Suprapubic skin (tissue), 4 donors: Measurements from ENCODE around the gene LEP. TPM values are rescaled to one million over a fixed set of nuclear protein-coding genes. Genes with fewer than 3 reads are reported as not detected.
"Not testable (repeated sequence)": the region's sequence is repeated elsewhere in the genome, so short reads cannot be mapped to it uniquely, and the experiment has no call there.

Experiments
- DNase-seq, 2 donors: peaks; one replicate each; pipeline ENCODE4 v3.0.0-alpha.2; 2019; ENCODE audit warnings: low spot score in 2 of 2
- H3K27ac ChIP-seq: fragments of 200-600 bp; sonication (generic); one replicate; pipeline ENCODE4 v1.5.1; 2019
- H3K27me3 ChIP-seq: fragments of 200-600 bp; sonication (generic); one replicate; pipeline ENCODE4 v1.5.1; 2019
- H3K36me3 ChIP-seq: fragments of 200-600 bp; sonication (generic); one replicate; pipeline ENCODE4 v1.5.1; 2019
- H3K4me1 ChIP-seq: fragments of 200-600 bp; sonication (generic); one replicate; pipeline ENCODE4 v1.5.1; 2019
- H3K4me3 ChIP-seq: fragments of 200-600 bp; sonication (generic); one replicate; pipeline ENCODE4 v1.5.1; 2019; ENCODE audit warnings: mild to moderate bottlenecking
- H3K9me3 ChIP-seq: fragments of 200-600 bp; sonication (generic); one replicate; pipeline ENCODE4 v1.5.1; 2019
- CTCF ChIP-seq, 2 donors: fragments of 200-600 bp in 1 of 2; fragments of 450-650 bp in 1 of 2; sonication (generic) in 1 of 2; IDR thresholded peaks; one replicate each; pipeline ENCODE4 v1.5.1; 2016 to 2019; ENCODE audit warnings: antibody characterized with exemption in 2 of 2, mild to moderate bottlenecking in 1 of 2, moderate library complexity in 1 of 2
- EP300 ChIP-seq: sonication (generic); formaldehyde crosslinking; IDR thresholded peaks from one replicate; pipeline ENCODE4 v1.6.1; 2017; ENCODE audit warnings: antibody characterized with exemption
- POLR2A ChIP-seq, 2 donors: fragments of 450-650 bp; IDR thresholded peaks; one replicate each; pipeline ENCODE4 v1.6.1; 2017; ENCODE audit warnings: antibody characterized with exemption in 2 of 2, mild to moderate bottlenecking in 2 of 2, moderate library complexity in 2 of 2
- POLR2AphosphoS5 ChIP-seq, 3 donors: sonication (generic); formaldehyde crosslinking; IDR thresholded peaks; one replicate each; pipeline ENCODE4 v1.6.1; 2017; ENCODE audit warnings: antibody characterized with exemption in 3 of 3
- WGBS: methylation state at CpG from one replicate; pipeline ENCODE4 v1.1.5; 2018; 5-methylcytosine and 5-hydroxymethylcytosine counted together
- total RNA-seq, 4 donors: library from RNA; depleted of rRNA; stranded (reverse); fragments of >200 nt; gene quantifications; one replicate each; pipeline ENCODE4 v1.1.0, GENCODE V29; 2016

The LEP gene
- total RNA-seq, 4 donors from 2014 or later = 0.76 to 11.8 (median 4.8) TPM

DNA sequence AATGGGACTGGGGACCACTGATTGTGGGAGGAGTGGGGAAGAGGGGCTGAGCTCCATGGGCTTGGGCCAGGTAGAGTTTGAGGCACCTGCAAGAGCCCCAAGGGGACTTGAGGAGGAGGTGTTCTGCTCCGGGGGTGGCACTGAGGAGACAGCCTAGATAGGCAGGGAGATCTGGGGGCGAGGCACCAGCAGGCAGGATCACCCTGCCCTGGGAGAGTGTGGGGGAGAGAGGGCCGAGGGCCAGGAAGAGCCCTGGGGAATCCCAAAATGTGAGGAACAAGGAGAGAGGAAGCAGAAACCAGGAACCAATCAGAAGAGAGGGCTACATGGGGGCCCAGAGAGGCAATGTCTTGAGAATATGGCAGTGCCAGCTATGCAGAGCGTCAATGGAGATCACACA, 34.6 kb downstream of the LEP start:
- 68% methylated on average over 4 of the region's 4 CpGs for WGBS
- no peak for DNase-seq
- Histone ChIP-seq H3K27me3 (peaks cover 13% of the 10 kb centered on the region), H3K4me3 (no peak overlapping the region), H3K36me3 (no peaks in the 10 kb centered on the region), H3K4me1 (peaks cover 17% of the 10 kb centered on the region), H3K27ac (no peak overlapping the region), H3K9me3 (no peaks in the 10 kb centered on the region)
- TF ChIP-seq POLR2AphosphoS5 (IDR thresholded peaks at IDR 0.05) (no peak), EP300 (no peak), CTCF (IDR thresholded peaks at IDR 0.05) (no peak), POLR2A (IDR thresholded peaks at IDR 0.05) (no peak)

- no peak for DNase-seq
- H3K36me3 ChIP-seq = no peaks in the 10 kb centered on the region
- no peaks in the 10 kb centered on the region for H3K4me1 ChIP-seq
- H3K27ac ChIP-seq = no peak overlapping the region
- WGBS = 91% methylated on average over 1 of the region's 1 CpG
- TF ChIP-seq EP300 (no peak), POLR2A (IDR thresholded peaks at IDR 0.05) (no peak), CTCF (IDR thresholded peaks at IDR 0.05) (no peak), POLR2AphosphoS5 (IDR thresholded peaks at IDR 0.05) (no peak)
- H3K4me3 ChIP-seq = no peak overlapping the region
- no peaks in the 10 kb centered on the region for H3K27me3 ChIP-seq
- H3K9me3 ChIP-seq = no peaks in the 10 kb centered on the region
Measured at GRCh38 chr7:128278366-128278765, 37.3 kb downstream of the LEP start.

DNA sequence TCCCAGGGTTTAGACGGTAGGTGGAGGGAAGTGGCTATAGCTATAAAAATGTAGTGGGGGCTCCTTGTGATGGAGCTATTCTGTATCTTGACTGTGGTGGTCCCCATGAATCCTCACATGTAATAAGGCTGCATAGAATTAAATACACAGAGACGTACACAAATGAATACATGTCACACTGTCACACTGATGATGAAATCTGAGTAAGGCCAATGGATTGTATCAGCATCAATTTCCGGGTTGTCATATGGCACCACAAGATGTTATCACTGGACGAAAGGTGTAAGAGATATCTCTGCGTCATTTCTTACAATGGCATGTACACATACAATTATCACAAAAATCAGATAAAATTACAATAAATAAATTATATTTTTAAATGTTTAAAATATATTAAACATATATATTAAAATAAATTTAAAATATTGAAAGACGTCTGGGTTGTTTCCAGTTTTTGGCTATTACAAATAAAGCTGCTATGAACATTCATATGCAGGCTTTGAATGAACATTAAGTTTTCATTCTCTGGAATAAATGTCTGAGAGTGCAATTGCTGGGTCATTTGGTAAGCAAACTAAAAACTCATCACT, 38.1 kb downstream of the LEP start:
- H3K27me3 ChIP-seq = no peaks in the 10 kb centered on the region
- no peak overlapping the region for H3K27ac ChIP-seq
- TF ChIP-seq POLR2A (IDR thresholded peaks at IDR 0.05) = no peak
- no peak for TF ChIP-seq POLR2AphosphoS5 (IDR thresholded peaks at IDR 0.05)
- TF ChIP-seq CTCF (IDR thresholded peaks at IDR 0.05) = no peak
- TF ChIP-seq EP300 = no peak
- H3K36me3 ChIP-seq = no peaks in the 10 kb centered on the region
- WGBS = 81% methylated on average over 6 of the region's 6 CpGs
- no peak for DNase-seq
- H3K4me3 ChIP-seq = no peak overlapping the region
- H3K9me3 ChIP-seq = no peaks in the 10 kb centered on the region
- no peaks in the 10 kb centered on the region for H3K4me1 ChIP-seq

- H3K27ac ChIP-seq, H3K4me1 ChIP-seq, H3K9me3 ChIP-seq, H3K4me3 ChIP-seq, H3K36me3 ChIP-seq, H3K27me3 ChIP-seq, DNase-seq: not testable (repeated sequence)
- WGBS = 91% methylated on average over 1 of the region's 1 CpG
Measured at GRCh38 chr7:128280451-128280850, 39.4 kb downstream of the LEP start.

GRCh38 chr7:128281605-128282380, 40.7 kb downstream of the LEP start:
- Histone ChIP-seq H3K36me3 (no peaks in the 10 kb centered on the region), H3K9me3 (no peaks in the 10 kb centered on the region), H3K4me1 (no peaks in the 10 kb centered on the region), H3K4me3 (no peak overlapping the region), H3K27me3 (no peaks in the 10 kb centered on the region), H3K27ac (no peak overlapping the region)
- WGBS = 80% methylated on average over 4 of the region's 4 CpGs
- no peak for DNase-seq
- TF ChIP-seq POLR2A (IDR thresholded peaks at IDR 0.05) (no peak), EP300 (no peak)

- no peak overlapping the region for H3K4me3 ChIP-seq
- no peaks in the 10 kb centered on the region for H3K4me1 ChIP-seq
- no peaks in the 10 kb centered on the region for H3K36me3 ChIP-seq
- no peak for TF ChIP-seq POLR2A (IDR thresholded peaks at IDR 0.05)
- no peak for TF ChIP-seq POLR2AphosphoS5 (IDR thresholded peaks at IDR 0.05)
- no peak for TF ChIP-seq CTCF (IDR thresholded peaks at IDR 0.05)
- no peak for TF ChIP-seq EP300
- 90% methylated on average over 7 of the region's 7 CpGs for WGBS
- H3K9me3 ChIP-seq = no peaks in the 10 kb centered on the region
- no peak overlapping the region for H3K27ac ChIP-seq
- DNase-seq = no peak
- no peaks in the 10 kb centered on the region for H3K27me3 ChIP-seq
Measured at GRCh38 chr7:128284102-128284501, 43.0 kb downstream of the LEP start.
